HepG2 (cell line): Measurements from ENCODE around the gene NGEF. TPM values are rescaled to one million over a fixed set of nuclear protein-coding genes. Genes with fewer than 3 reads are reported as not detected.

ENCODE experiments used
- AKAP8 ChIP-seq: sonication (generic); formaldehyde crosslinking; IDR thresholded peaks from 2 replicates; pipeline ENCODE4 v1.5.1; 2020; ENCODE audit warnings: mild to moderate bottlenecking, missing genetic modification reagents
- CEBPG ChIP-seq: IDR thresholded peaks from 2 replicates; pipeline ENCODE4 v1.6.1; 2016
- FOSL2 ChIP-seq: sonication (generic); formaldehyde crosslinking; IDR thresholded peaks from 2 replicates; pipeline ENCODE4 v1.4.0; 2020; ENCODE audit warnings: missing genetic modification reagents
- FOXC1 ChIP-seq: sonication (generic); formaldehyde crosslinking; IDR thresholded peaks from 2 replicates; pipeline ENCODE4 v1.8.0; 2022; ENCODE audit warnings: mild to moderate bottlenecking, missing genetic modification reagents, borderline replicate concordance
- FUBP1 ChIP-seq: sonication (generic); formaldehyde crosslinking; IDR thresholded peaks from 2 replicates; pipeline ENCODE4 v1.5.1; 2020; ENCODE audit warnings: missing genetic modification reagents, mild to moderate bottlenecking, borderline replicate concordance
- KAT7 ChIP-seq: IDR thresholded peaks from 2 replicates; pipeline ENCODE4 v1.6.1; 2018; ENCODE audit warnings: borderline replicate concordance, missing compliant biosample characterization
- NFKBIZ ChIP-seq: IDR thresholded peaks from 2 replicates; pipeline ENCODE4 v1.6.1; 2018; ENCODE audit warnings: missing genetic modification reagents, missing compliant biosample characterization
- PRDM10 ChIP-seq: sonication (generic); formaldehyde crosslinking; IDR thresholded peaks from 2 replicates; pipeline ENCODE4 v1.4.0; 2020; ENCODE audit warnings: low read depth, missing genetic modification reagents
- RBM22 ChIP-seq: fragments of 200-400 bp; formaldehyde crosslinking; optimal IDR thresholded peaks from 2 replicates; pipeline ENCODE3; 2017; ENCODE audit warnings: mild to moderate bottlenecking, low read length, moderate library complexity
- REPIN1 ChIP-seq: sonication (generic); formaldehyde crosslinking; IDR thresholded peaks from 2 replicates; pipeline ENCODE4 v1.8.0; 2022; ENCODE audit warnings: missing genetic modification reagents, low read depth, mild to moderate bottlenecking, borderline replicate concordance
- RFX3 ChIP-seq: IDR thresholded peaks from 2 replicates; pipeline ENCODE4 v1.6.1; 2016; ENCODE audit warnings: missing biosample characterization, missing genetic modification reagents
- SAP130 ChIP-seq: IDR thresholded peaks from 2 replicates; pipeline ENCODE4 v1.6.1; 2016; ENCODE audit warnings: low read depth
- TARDBP ChIP-seq: sonication (generic); formaldehyde crosslinking; IDR thresholded peaks from 2 replicates; pipeline ENCODE4 v1.8.0; 2022; ENCODE audit warnings: mild to moderate bottlenecking, missing genetic modification reagents
- ZFP1 ChIP-seq: IDR thresholded peaks from 2 replicates; pipeline ENCODE4 v1.6.1; 2016
- ZKSCAN5 ChIP-seq: sonication (generic); formaldehyde crosslinking; IDR thresholded peaks from 2 replicates; pipeline ENCODE4 v1.5.1; 2020; ENCODE audit warnings: mild to moderate bottlenecking, missing genetic modification reagents
- ZNF543 ChIP-seq: sonication (generic); formaldehyde crosslinking; IDR thresholded peaks from 2 replicates; pipeline ENCODE4 v1.4.0; 2020; ENCODE audit warnings: mild to moderate bottlenecking, missing genetic modification reagents
- ZNF790 ChIP-seq: sonication (generic); formaldehyde crosslinking; IDR thresholded peaks from 2 replicates; pipeline ENCODE4 v1.8.0; 2022; ENCODE audit warnings: missing genetic modification reagents, mild to moderate bottlenecking, borderline replicate concordance
- polyA plus RNA-seq, 8 experiments: library from polyadenylated mRNA; depleted of rRNA in 3 of 8; stranded (reverse) in 7 of 8; unstranded in 1 of 8; fragments of >200 nt; fragmentation: Illumina TruSeq in 4 of 8; extraction: Trizol in 4 of 8; gene quantifications; 2 replicates each; pipeline versions ENCODE4 v1.2.1 to v1.2.3, GENCODE V29; 2011 to 2016; ENCODE audit warnings: low read depth in 4 of 8, missing spikeins in 1 of 8, mixed read lengths in 1 of 8; ENCODE audit not compliant: insufficient read depth in 1 of 8
- total RNA-seq, 5 experiments: library from RNA; depleted of rRNA; stranded (reverse); fragments of >200 nt; fragmentation: Illumina TruSeq; extraction: Trizol; gene quantifications; 2 replicates each; pipeline ENCODE4 v1.2.3, GENCODE V29; 2016; ENCODE audit warnings: low read depth in 1 of 5
- TF ChIP-seq, protein P1 (sequence below): IDR thresholded peaks from 2 replicates; pipeline ENCODE4 v1.6.1; 2016
- TF ChIP-seq, protein P2 (sequence below): sonication (generic); formaldehyde crosslinking; IDR thresholded peaks from 2 replicates; pipeline ENCODE4 v1.8.1; 2023; ENCODE audit warnings: mild to moderate bottlenecking, missing genetic modification reagents
- TF ChIP-seq, protein P3 (sequence below): sonication (generic); formaldehyde crosslinking; IDR thresholded peaks from 2 replicates; pipeline ENCODE4 v1.4.0; 2020; ENCODE audit warnings: mild to moderate bottlenecking, missing genetic modification reagents

Gene NGEF
- total and polyA plus RNA-seq, 2 of the 13 experiments (the other 11 are each of a cell fraction or from before 2014, with no cell fraction given), result 14.4 to 36.9 TPM

- TF ChIP-seq TARDBP (peak; percentile 67; the same call in 1 of the 2 replicates), FOXC1 (CRISPR knock-in tag) (0 out of 2 replicates have a peak, but pooled peaks have one; percentile 17), ZNF543 (CRISPR knock-in tag) (0 out of 2 replicates have a peak, but pooled peaks have one; percentile 64), ZFP1 (CRISPR knock-in tag) (no peak), PRDM10 (CRISPR knock-in tag) (peak; percentile 94), CEBPG (CRISPR knock-in tag) (peak; percentile 13), RFX3 (CRISPR knock-in tag) (no peak), ZKSCAN5 (CRISPR knock-in tag) (peak; percentile 94), ZNF790 (CRISPR knock-in tag) (no peak), KAT7 (CRISPR knock-in tag) (peak; percentile 55; the same call in 1 of the 2 replicates), REPIN1 (CRISPR knock-in tag) (0 out of 2 replicates have a peak, but pooled peaks have one; percentile 38), NFKBIZ (CRISPR knock-in tag) (peak; percentile 78; the same call in 1 of the 2 replicates), FOSL2 (CRISPR knock-in tag) (peak; percentile 88), RBM22 (peak; percentile 88), SAP130 (CRISPR knock-in tag) (peak; percentile 44), AKAP8 (CRISPR knock-in tag) (no peak), FUBP1 (CRISPR knock-in tag) (peak; percentile 86; the same call in 1 of the 2 replicates)
- TF ChIP-seq, protein P1, sequence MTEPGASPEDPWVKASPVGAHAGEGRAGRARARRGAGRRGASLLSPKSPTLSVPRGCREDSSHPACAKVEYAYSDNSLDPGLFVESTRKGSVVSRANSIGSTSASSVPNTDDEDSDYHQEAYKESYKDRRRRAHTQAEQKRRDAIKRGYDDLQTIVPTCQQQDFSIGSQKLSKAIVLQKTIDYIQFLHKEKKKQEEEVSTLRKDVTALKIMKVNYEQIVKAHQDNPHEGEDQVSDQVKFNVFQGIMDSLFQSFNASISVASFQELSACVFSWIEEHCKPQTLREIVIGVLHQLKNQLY (CRISPR knock-in tag), result no peak
- TF ChIP-seq, protein P2, sequence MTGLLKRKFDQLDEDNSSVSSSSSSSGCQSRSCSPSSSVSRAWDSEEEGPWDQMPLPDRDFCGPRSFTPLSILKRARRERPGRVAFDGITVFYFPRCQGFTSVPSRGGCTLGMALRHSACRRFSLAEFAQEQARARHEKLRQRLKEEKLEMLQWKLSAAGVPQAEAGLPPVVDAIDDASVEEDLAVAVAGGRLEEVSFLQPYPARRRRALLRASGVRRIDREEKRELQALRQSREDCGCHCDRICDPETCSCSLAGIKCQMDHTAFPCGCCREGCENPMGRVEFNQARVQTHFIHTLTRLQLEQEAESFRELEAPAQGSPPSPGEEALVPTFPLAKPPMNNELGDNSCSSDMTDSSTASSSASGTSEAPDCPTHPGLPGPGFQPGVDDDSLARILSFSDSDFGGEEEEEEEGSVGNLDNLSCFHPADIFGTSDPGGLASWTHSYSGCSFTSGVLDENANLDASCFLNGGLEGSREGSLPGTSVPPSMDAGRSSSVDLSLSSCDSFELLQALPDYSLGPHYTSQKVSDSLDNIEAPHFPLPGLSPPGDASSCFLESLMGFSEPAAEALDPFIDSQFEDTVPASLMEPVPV (CRISPR knock-in tag), result no peak
- TF ChIP-seq, protein P3, sequence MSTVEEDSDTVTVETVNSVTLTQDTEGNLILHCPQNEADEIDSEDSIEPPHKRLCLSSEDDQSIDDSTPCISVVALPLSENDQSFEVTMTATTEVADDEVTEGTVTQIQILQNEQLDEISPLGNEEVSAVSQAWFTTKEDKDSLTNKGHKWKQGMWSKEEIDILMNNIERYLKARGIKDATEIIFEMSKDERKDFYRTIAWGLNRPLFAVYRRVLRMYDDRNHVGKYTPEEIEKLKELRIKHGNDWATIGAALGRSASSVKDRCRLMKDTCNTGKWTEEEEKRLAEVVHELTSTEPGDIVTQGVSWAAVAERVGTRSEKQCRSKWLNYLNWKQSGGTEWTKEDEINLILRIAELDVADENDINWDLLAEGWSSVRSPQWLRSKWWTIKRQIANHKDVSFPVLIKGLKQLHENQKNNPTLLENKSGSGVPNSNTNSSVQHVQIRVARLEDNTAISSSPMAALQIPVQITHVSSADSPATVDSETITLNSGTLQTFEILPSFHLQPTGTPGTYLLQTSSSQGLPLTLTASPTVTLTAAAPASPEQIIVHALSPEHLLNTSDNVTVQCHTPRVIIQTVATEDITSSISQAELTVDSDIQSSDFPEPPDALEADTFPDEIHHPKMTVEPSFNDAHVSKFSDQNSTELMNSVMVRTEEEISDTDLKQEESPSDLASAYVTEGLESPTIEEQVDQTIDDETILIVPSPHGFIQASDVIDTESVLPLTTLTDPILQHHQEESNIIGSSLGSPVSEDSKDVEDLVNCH (CRISPR knock-in tag), result no peak
Measured at GRCh38 chr2:232860593-232861241, 152.3 kb downstream of the NGEF start (continued).
